Lower lobe of right lung (tissue), 2 donors: Measurements from ENCODE around the gene ZIC2. TPM values are rescaled to one million over a fixed set of nuclear protein-coding genes. Genes with fewer than 3 reads are reported as not detected.

ENCODE experiments used
- ATAC-seq, 2 donors: fragments of 200-7000 bp; cut with Tn5 transposase; one replicate each; pipeline ENCODE4 v1.9.1; 2020 to 2022; ENCODE audit warnings: mild to moderate bottlenecking in 2 of 2, moderate library complexity in 2 of 2
- DNase-seq: peaks from one replicate; pipeline ENCODE4 v3.0.0-alpha.2; 2020
- H3K27ac ChIP-seq: fragments of 200-600 bp; one replicate; pipeline ENCODE4 v1.8.0; 2022
- H3K27me3 ChIP-seq: fragments of 200-600 bp; one replicate; pipeline ENCODE4 v1.8.0; 2022; ENCODE audit warnings: low read depth
- H3K36me3 ChIP-seq: fragments of 200-600 bp; one replicate; pipeline ENCODE4 v1.8.0; 2022; ENCODE audit warnings: mild to moderate bottlenecking
- H3K4me1 ChIP-seq: fragments of 200-600 bp; one replicate; pipeline ENCODE4 v1.8.0; 2022
- H3K4me3 ChIP-seq: fragments of 200-600 bp; one replicate; pipeline ENCODE4 v1.8.0; 2022; ENCODE audit warnings: mild to moderate bottlenecking
- H3K9me3 ChIP-seq: fragments of 200-600 bp; one replicate; pipeline ENCODE4 v1.8.0; 2022
- CTCF ChIP-seq: fragments of 200-600 bp; IDR thresholded peaks from one replicate; pipeline ENCODE4 v1.8.0; 2022; ENCODE audit warnings: antibody characterized with exemption, mild to moderate bottlenecking
- intact Hi-C: fragments of 100-400 bp; cut with DNase I; formaldehyde crosslinking; loops from one replicate; pipeline ENCODE4 v1.11.0; 2022
- total RNA-seq: library from RNA; stranded (reverse); fragmentation: NEBNext Ultra II Directional; extraction: Animal tissue kit (Norgen Biotek cat#: 25700); gene quantifications from one replicate; pipeline ENCODE4 v1.2.1, GENCODE V29; 2021
- donor health status: DM: no; HTN: yes; CAD: no; lungs with severe emphysema.

ZIC2 gene
- total RNA-seq, 1 donor from 2014 or later, result not detected

- peak overlapping the region; percentile 19 for H3K4me3 ChIP-seq
- DNase-seq, result no peak
These were observed 10.7 kb upstream of the ZIC2 start for GRCh38 chr13:99970651-99971575.

GRCh38 chr13:99971576-99972189 lies 9.9 kb upstream of the ZIC2 start, which contains the start of gene ZIC5:
Gene ZIC5 (minus strand): TSS chr13:99971767. CDS start chr13:99971603, 164 bp downstream.
- Histone ChIP-seq H3K9me3 (no peaks in the 10 kb centered on the region), H3K36me3 (no peaks in the 10 kb centered on the region), H3K4me1 (peaks cover 34% of the 10 kb centered on the region), H3K4me3 (peak within 1 kb of the TSS; percentile 19), H3K27ac (no peak within 1 kb of the TSS), H3K27me3 (peaks cover 96% of the 10 kb centered on the region)
- DNase-seq (no peak), ATAC-seq (no peak)
- no peak for TF ChIP-seq CTCF
- intact Hi-C loops, result no loop called here

More at GRCh38 chr13:99970651-99971575, 10.7 kb upstream of the ZIC2 start:
- ATAC-seq, result no peak
- TF ChIP-seq CTCF, result no peak
- no peaks in the 10 kb centered on the region for H3K9me3 ChIP-seq
- H3K27me3 ChIP-seq, result peaks cover 96% of the 10 kb centered on the region
- intact Hi-C loops, result no loop called here
- H3K27ac ChIP-seq, result no peak overlapping the region
- H3K36me3 ChIP-seq, result no peaks in the 10 kb centered on the region
- H3K4me1 ChIP-seq, result peaks cover 34% of the 10 kb centered on the region

GRCh38 chr13:99972190-99972731 lies 9.3 kb upstream of the ZIC2 start:
- intact Hi-C loops, result no loop called here
- Histone ChIP-seq H3K27me3 (peaks cover 96% of the 10 kb centered on the region), H3K4me3 (no peak overlapping the region), H3K27ac (no peak overlapping the region), H3K4me1 (peaks cover 34% of the 10 kb centered on the region), H3K36me3 (no peaks in the 10 kb centered on the region), H3K9me3 (no peaks in the 10 kb centered on the region)
- no peak for TF ChIP-seq CTCF
- no peak for ATAC-seq
- no peak for DNase-seq

- Histone ChIP-seq H3K9me3 (no peaks in the 10 kb centered on the region), H3K36me3 (no peaks in the 10 kb centered on the region), H3K27me3 (peaks cover 96% of the 10 kb centered on the region), H3K27ac (no peak overlapping the region), H3K4me3 (no peak overlapping the region), H3K4me1 (peaks cover 36% of the 10 kb centered on the region)
- intact Hi-C loops, result no loop called here
- ATAC-seq (no peak), DNase-seq (no peak)
- no peak for TF ChIP-seq CTCF
These were observed 8.3 kb upstream of the ZIC2 start for GRCh38 chr13:99973163-99973807.

- no peaks in the 10 kb centered on the region for H3K36me3 ChIP-seq
- ATAC-seq, result no peak
- peaks cover 96% of the 10 kb centered on the region for H3K27me3 ChIP-seq
- H3K9me3 ChIP-seq, result no peaks in the 10 kb centered on the region
- no peak for TF ChIP-seq CTCF
- H3K27ac ChIP-seq, result no peak overlapping the region
- intact Hi-C loops, result no loop called here
- no peak for DNase-seq
- no peak overlapping the region for H3K4me3 ChIP-seq
- H3K4me1 ChIP-seq, result peaks cover 35% of the 10 kb centered on the region
These were observed 7.8 kb upstream of the ZIC2 start for GRCh38 chr13:99973808-99974185.
